ENCODE data around the gene MRPL18. TPM values are rescaled to one million over a fixed set of nuclear protein-coding genes. Genes with fewer than 3 reads are reported as not detected.
"Not testable (repeated sequence)": the region's sequence is repeated elsewhere in the genome, so short reads cannot be mapped to it uniquely, and the experiment has no call there.

The MRPL18 gene
- total RNA-seq, 2 experiments from 2014 or later: 81.8 to 83.5 TPM

DNA sequence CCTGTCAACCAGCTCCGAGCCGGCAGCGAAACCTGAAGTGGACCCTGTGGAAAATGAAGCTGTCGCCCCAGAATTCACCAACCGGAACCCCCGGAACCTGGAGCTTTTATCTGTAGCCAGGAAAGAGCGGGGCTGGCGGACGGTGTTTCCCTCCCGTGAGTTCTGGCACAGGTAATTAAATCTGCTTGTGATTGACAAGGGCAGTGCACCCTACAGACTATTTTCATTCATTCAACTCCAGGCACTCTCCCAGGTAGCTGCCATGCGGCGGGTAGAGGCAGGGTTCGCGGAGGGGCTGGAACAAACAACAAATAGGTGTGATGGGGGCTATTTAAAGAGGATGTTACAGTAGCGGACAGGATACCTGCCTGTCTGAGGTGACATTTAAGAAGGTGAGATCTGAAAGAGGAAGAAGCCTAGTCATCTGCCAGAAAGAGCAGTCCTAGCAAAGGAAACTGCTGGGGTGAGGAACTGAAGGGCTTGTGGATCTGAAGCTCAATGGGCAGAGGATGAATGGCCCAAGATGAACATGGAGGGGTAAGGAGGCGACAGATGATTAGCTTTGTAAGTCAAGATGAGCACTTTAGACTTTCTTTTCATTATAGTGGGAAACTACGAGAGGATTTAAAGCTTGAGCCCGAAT is 810 bp downstream of the MRPL18 start:
- peaks cover 66% of the 10 kb centered on the region for H3K36me3 Mint-ChIP-seq (ENCODE audit: low read depth)
- peak overlapping the region; percentile 98 for H3K4me3 Mint-ChIP-seq
- CTCF ChIA-PET: interaction anchor here (0.8 to 3.7 kb wide), 17 partner anchors 9 to 711 kb away, joined by 3 to 21 read pairs (median 3); partner anchors contain the start of genes SOD2 and WTAP
- H3K27ac Mint-ChIP-seq: peak overlapping the region; percentile 99
- H3K27me3 Mint-ChIP-seq: no peaks in the 10 kb centered on the region
- peaks cover 51% of the 10 kb centered on the region for H3K4me1 Mint-ChIP-seq (ENCODE audit: low read depth)
- H3K9me3 Mint-ChIP-seq: no peaks in the 10 kb centered on the region
- TF ChIP-seq, protein P1, sequence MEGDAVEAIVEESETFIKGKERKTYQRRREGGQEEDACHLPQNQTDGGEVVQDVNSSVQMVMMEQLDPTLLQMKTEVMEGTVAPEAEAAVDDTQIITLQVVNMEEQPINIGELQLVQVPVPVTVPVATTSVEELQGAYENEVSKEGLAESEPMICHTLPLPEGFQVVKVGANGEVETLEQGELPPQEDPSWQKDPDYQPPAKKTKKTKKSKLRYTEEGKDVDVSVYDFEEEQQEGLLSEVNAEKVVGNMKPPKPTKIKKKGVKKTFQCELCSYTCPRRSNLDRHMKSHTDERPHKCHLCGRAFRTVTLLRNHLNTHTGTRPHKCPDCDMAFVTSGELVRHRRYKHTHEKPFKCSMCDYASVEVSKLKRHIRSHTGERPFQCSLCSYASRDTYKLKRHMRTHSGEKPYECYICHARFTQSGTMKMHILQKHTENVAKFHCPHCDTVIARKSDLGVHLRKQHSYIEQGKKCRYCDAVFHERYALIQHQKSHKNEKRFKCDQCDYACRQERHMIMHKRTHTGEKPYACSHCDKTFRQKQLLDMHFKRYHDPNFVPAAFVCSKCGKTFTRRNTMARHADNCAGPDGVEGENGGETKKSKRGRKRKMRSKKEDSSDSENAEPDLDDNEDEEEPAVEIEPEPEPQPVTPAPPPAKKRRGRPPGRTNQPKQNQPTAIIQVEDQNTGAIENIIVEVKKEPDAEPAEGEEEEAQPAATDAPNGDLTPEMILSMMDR (IDR thresholded peaks at IDR 0.05): no peak
- POLR2A ChIA-PET: interaction anchor here (0.8 to 5.1 kb wide), 14 partner anchors 22 to 188 kb away, joined by 3 to 40 read pairs (median 4); partner anchors contain the start of genes IGF2R, SOD2 and WTAP
- ATAC-seq: no peak
- intact Hi-C loops (cut with micrococcal nuclease): no loop called here
- DNase-seq: peak; percentile 47

- intact Hi-C loops (cut with micrococcal nuclease); H3K4me3 Mint-ChIP-seq; H3K27me3 Mint-ChIP-seq; CTCF ChIA-PET; H3K9me3 Mint-ChIP-seq; POLR2A ChIA-PET; DNase-seq; ATAC-seq: not testable (repeated sequence)
- Mint-ChIP-seq H3K36me3 (ENCODE audit: low read depth) (peaks cover 59% of the 10 kb centered on the region), H3K27ac (peak overlapping the region; percentile 44), H3K4me1 (ENCODE audit: low read depth) (peaks cover 48% of the 10 kb centered on the region)
Measured at GRCh38 chr6:159794976-159795375, 4.7 kb downstream of the MRPL18 start.

- H3K27me3 Mint-ChIP-seq: no peaks in the 10 kb centered on the region
- peaks cover 33% of the 10 kb centered on the region for H3K4me1 Mint-ChIP-seq (ENCODE audit: low read depth)
- TF ChIP-seq, protein P1 (IDR thresholded peaks at IDR 0.05): no peak
- ATAC-seq (peak; percentile 51), DNase-seq (no peak)
- POLR2A ChIA-PET: no interaction called here
- no peaks in the 10 kb centered on the region for H3K9me3 Mint-ChIP-seq
- intact Hi-C loops (cut with micrococcal nuclease): no loop called here
- H3K27ac Mint-ChIP-seq: peak overlapping the region; percentile 40
- H3K4me3 Mint-ChIP-seq: no peak overlapping the region
- H3K36me3 Mint-ChIP-seq (ENCODE audit: low read depth): peaks cover 39% of the 10 kb centered on the region
- CTCF ChIA-PET: no interaction called here
Measured at GRCh38 chr6:159797554-159797953, 7.3 kb downstream of the MRPL18 start.

DNA sequence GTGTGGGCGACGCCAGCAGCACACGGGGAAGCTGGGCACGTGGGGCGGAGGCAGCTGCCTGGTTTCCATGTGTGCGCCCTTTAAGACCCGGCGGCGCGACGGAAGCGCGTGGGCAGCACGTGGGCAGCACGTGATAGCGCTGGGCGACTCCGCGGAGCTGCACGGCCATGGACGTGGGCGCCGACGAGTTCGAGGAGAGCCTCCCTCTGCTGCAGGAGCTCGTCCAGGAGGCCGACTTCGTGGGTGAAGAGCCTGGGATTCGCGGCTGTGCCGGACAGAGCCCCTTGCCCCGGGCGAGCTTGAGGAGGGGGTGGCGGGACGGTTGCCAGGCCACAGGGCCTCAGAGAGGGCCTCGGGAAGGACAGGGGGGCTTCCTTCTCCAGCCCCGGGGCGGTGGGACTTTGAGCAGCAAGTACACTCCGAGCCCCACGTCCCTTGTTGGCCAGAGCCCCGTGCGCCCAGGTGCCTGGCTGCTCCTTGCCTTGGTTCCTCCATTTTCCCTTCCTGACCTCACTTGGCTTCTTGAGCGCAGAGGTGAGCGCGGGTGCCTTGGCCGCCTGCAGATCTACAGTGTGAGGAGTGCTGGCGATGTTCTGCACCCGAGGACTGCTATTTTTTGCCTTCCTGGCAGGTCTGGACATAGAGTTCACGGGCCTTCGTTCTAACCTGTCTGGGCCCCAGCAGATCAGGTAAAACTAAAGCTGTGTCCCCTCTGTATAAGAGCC is 10.0 kb downstream of the MRPL18 start, which contains the start of gene PNLDC1:
Gene PNLDC1 (plus strand): TSS at position 136 of the 725 bp plus-strand sequence. CDS start 32 bp downstream, at position 168.
- intact Hi-C loops (cut with micrococcal nuclease): loop anchor here (5.0 kb wide), 1 partner anchor 647 kb away; no protein-coding TSS in a partner anchor
- TF ChIP-seq, protein P1 (IDR thresholded peaks at IDR 0.05): no peak
- H3K4me1 Mint-ChIP-seq (ENCODE audit: low read depth): peaks cover 12% of the 10 kb centered on the region
- H3K27ac Mint-ChIP-seq: no peak within 1 kb of the TSS
- H3K9me3 Mint-ChIP-seq: no peaks in the 10 kb centered on the region
- POLR2A ChIA-PET: interaction anchor here (0.6 to 1.2 kb wide), 2 partner anchors 75 to 178 kb away, joined by 3 read pairs; no protein-coding TSS in a partner anchor
- H3K27me3 Mint-ChIP-seq: no peaks in the 10 kb centered on the region
- DNase-seq (no peak), ATAC-seq (no peak)
- H3K4me3 Mint-ChIP-seq: no peak within 1 kb of the TSS
- peaks cover 23% of the 10 kb centered on the region for H3K36me3 Mint-ChIP-seq (ENCODE audit: low read depth)
- CTCF ChIA-PET: no interaction called here

DNA sequence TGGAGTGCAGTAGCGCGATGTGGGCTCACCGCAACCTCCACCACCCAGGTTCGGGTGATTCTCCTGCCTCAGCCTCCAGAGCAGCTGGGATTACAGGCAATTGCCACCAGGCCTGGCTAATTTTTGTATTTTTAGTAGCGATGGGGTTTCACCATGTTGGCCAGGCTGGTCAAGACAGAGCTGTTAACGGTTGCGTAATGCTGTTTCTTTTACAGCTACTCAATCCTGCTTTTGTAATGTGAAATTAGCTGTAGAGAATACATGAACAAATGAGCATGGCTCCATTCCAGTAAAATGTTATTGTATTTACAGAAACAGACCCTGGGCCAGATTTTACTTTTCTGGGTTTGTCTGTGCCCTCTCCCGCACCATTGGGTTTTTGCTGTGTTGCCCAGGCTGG is 11.7 kb downstream of the MRPL18 start:
- Mint-ChIP-seq H3K9me3 (no peaks in the 10 kb centered on the region), H3K36me3 (ENCODE audit: low read depth) (peaks cover 19% of the 10 kb centered on the region), H3K27me3 (no peaks in the 10 kb centered on the region), H3K27ac (no peak overlapping the region), H3K4me3 (no peak overlapping the region), H3K4me1 (ENCODE audit: low read depth) (peaks cover 12% of the 10 kb centered on the region)
- DNase-seq (no peak), ATAC-seq (no peak)
- ChIA-PET POLR2A (no interaction called here), CTCF (interaction anchor here (1.7 kb wide), 1 partner anchor 111 kb away, joined by 5 read pairs; no protein-coding TSS in a partner anchor)
- intact Hi-C loops (cut with micrococcal nuclease): loop anchor here (5.0 kb wide), 1 partner anchor 645 kb away; no protein-coding TSS in a partner anchor
- TF ChIP-seq, protein P1 (IDR thresholded peaks at IDR 0.05): no peak
